HL-60 (cell line): Measurements from ENCODE around the gene CSMD2.

ENCODE experiments used
- DNase-seq, 2 experiments: peaks; one replicate each; pipeline ENCODE4 v3.0.0-alpha.2; 2010 to 2020; ENCODE audit warnings: low read depth in 1 of 2, low spot score in 1 of 2
- H3K27ac ChIP-seq: fragments of 250-450 bp; sonication (Bioruptor Pico); replicated peaks from 2 replicates; pipeline ENCODE4 v1.5.1; 2020; ENCODE audit warnings: mild to moderate bottlenecking, moderate library complexity
- H3K27me3 ChIP-seq: fragments of 250-450 bp; sonication (Bioruptor Pico); 2 replicates; pipeline ENCODE4 v1.5.1; 2021; ENCODE audit warnings: mild to moderate bottlenecking, moderate library complexity; ENCODE audit not compliant: insufficient read depth, poor library complexity, severe bottlenecking
- H3K4me3 ChIP-seq: replicated peaks from 2 replicates; pipeline ENCODE4 v1.5.1; 2011; ENCODE audit warnings: mild to moderate bottlenecking, control low read depth, low read length; ENCODE audit not compliant: insufficient read depth
- CTCF ChIP-seq: IDR thresholded peaks from one replicate; pipeline ENCODE4 v1.5.1; 2011; ENCODE audit warnings: low read length, control low read depth, inconsistent platforms; ENCODE audit not compliant: insufficient read depth
- GABPA ChIP-seq: IDR thresholded peaks from 2 replicates; pipeline ENCODE4 v1.6.1; 2012; ENCODE audit warnings: low read depth
- POLR2AphosphoS5 ChIP-seq: IDR thresholded peaks from 2 replicates; pipeline ENCODE4 v1.6.1; 2012; ENCODE audit warnings: low read depth
- REST ChIP-seq: IDR thresholded peaks from 2 replicates; pipeline ENCODE4 v1.6.1; 2012; ENCODE audit warnings: low read depth; ENCODE audit not compliant: insufficient replicate concordance
- SPI1 ChIP-seq: IDR thresholded peaks from 2 replicates; pipeline ENCODE4 v1.6.1; 2012; ENCODE audit warnings: low read depth, mild to moderate bottlenecking, borderline replicate concordance

The CSMD2 gene

GRCh38 chr1:34165422-34165921 is 442 bp upstream of the CSMD2 start:
- Histone ChIP-seq H3K4me3 (no peak overlapping the region), H3K27me3 (peaks cover 42% of the 10 kb centered on the region), H3K27ac (no peak overlapping the region)
- no peak for TF ChIP-seq GABPA
- no peak for TF ChIP-seq SPI1
- TF ChIP-seq REST: no peak
- TF ChIP-seq POLR2AphosphoS5: no peak
- TF ChIP-seq CTCF: no peak
- DNase-seq: no peak

- DNase-seq: no peak
- no peak for TF ChIP-seq REST
- TF ChIP-seq GABPA: no peak
- TF ChIP-seq SPI1: no peak
- TF ChIP-seq POLR2AphosphoS5: no peak
- no peak for TF ChIP-seq CTCF
- Histone ChIP-seq H3K4me3 (no peak overlapping the region), H3K27me3 (peaks cover 45% of the 10 kb centered on the region), H3K27ac (no peak overlapping the region)
Observed at GRCh38 chr1:34163792-34164731, 968 bp downstream of the CSMD2 start.

GRCh38 chr1:34162852-34163766 is 1.9 kb downstream of the CSMD2 start:
- peak in 1 of 2 experiments; percentile 8 for DNase-seq
- no peak for TF ChIP-seq REST
- no peak for TF ChIP-seq CTCF
- no peak for TF ChIP-seq SPI1
- TF ChIP-seq POLR2AphosphoS5: no peak
- Histone ChIP-seq H3K27me3 (peaks cover 42% of the 10 kb centered on the region), H3K27ac (no peak overlapping the region), H3K4me3 (no peak overlapping the region)
